Raji (cell line): ENCODE data around the gene MINPP1.

ENCODE experiments used
- POLR2A ChIP-seq: IDR thresholded peaks from 2 replicates; pipeline ENCODE4 v1.6.1; 2011; ENCODE audit warnings: low read depth, low read length, control low read depth; ENCODE audit not compliant: insufficient read depth

The MINPP1 gene, protein sequence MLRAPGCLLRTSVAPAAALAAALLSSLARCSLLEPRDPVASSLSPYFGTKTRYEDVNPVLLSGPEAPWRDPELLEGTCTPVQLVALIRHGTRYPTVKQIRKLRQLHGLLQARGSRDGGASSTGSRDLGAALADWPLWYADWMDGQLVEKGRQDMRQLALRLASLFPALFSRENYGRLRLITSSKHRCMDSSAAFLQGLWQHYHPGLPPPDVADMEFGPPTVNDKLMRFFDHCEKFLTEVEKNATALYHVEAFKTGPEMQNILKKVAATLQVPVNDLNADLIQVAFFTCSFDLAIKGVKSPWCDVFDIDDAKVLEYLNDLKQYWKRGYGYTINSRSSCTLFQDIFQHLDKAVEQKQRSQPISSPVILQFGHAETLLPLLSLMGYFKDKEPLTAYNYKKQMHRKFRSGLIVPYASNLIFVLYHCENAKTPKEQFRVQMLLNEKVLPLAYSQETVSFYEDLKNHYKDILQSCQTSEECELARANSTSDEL

DNA sequence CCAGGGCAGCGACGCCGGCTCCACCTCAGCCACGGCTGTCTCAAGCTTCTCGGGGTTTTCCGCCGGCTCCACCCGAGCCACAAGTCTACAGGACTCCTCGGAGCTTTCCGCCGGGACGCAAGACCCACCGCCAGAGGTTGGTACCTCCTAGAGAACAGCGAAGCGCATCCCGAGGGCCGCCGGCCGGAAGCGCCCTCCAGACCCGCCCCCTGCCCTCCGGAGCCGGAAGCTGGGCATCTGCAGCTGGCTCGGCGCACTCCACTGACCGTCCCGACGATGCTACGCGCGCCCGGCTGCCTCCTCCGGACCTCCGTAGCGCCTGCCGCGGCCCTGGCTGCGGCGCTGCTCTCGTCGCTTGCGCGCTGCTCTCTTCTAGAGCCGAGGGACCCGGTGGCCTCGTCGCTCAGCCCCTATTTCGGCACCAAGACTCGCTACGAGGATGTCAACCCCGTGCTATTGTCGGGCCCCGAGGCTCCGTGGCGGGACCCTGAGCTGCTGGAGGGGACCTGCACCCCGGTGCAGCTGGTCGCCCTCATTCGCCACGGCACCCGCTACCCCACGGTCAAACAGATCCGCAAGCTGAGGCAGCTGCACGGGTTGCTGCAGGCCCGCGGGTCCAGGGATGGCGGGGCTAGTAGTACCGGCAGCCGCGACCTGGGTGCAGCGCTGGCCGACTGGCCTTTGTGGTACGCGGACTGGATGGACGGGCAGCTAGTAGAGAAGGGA, at the start of gene MINPP1:
TSS of gene MINPP1 (plus strand) at position 254 of the 726 bp plus-strand sequence. CDS start at position 277, 23 bp downstream.
- peak; percentile 67 for TF ChIP-seq POLR2A

DNA sequence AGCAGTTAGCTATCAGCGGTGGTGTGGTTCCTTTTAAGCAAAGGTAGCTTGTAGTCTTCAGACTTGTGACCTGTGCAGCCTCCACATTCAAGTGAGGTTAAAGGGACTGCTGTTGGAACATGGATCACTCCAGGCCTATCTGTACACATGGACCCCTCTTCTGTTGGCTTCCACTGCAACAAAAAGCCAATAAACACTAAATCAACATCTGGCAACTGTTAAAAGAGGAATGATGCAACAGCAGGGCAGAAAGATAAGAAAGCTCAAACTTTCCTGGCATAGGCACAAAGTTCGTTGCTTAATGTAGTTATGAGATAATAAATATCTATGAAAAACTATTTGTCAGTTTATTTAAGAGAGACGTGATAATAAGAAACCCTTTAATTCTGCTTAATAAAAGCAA, 4.0 kb upstream of the MINPP1 start:
- no peak for TF ChIP-seq POLR2A

DNA sequence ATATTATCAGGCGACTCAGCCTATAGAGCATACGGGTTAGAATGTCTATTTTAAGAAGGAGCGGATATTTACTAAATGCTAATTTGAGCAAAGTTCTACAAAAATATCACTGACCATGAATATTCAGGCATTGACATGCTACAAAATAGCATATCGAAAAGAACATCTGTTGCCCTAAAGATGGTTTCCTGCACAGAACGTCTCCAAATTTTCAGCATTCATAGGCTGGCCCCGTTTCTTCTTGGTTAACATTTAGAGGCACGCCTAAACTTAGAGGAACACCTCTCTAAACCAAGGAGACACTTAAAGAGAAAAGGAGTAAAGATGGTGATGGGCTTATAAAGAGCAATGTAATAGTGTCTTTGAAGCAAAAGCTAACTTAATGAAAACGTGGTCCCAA, 1.3 kb upstream of the MINPP1 start:
- TF ChIP-seq POLR2A, result no peak

DNA sequence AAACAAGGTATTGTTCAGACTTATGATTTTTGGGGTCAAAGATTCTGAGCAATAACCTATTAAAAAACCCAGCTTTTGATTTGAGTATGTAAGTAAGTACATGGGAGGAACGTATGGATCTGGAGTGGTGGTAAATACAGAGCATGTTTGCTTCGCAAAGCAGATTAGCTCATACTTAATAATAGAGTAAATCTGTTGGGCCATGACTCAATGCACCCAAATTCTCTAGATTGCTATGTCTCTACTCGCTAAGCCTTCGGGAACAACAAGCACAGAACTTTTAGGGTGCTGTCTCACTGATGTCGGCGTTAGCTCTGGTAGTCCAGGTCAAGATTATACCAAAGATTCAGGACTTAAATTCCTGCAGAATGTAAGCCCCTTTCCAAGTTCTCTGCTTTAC, 807 bp upstream of the MINPP1 start:
- TF ChIP-seq POLR2A, result no peak

DNA sequence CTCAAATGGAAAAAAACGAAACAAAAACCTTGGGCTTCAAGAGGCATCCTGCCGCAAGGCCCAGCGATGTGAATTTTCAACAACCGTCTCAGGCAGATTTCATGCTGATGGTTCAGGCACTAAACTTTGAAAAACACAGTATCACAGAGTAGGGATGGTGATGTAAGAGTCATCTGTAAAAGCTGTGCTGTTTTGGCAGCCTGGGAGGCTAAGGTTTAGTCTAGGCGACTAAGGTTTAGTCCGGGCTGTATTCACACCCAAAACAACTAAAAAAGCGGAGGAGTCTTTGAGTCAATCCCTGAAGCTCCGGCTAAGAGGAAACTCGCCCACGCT, 420 bp upstream of the MINPP1 start:
- no peak for TF ChIP-seq POLR2A

DNA sequence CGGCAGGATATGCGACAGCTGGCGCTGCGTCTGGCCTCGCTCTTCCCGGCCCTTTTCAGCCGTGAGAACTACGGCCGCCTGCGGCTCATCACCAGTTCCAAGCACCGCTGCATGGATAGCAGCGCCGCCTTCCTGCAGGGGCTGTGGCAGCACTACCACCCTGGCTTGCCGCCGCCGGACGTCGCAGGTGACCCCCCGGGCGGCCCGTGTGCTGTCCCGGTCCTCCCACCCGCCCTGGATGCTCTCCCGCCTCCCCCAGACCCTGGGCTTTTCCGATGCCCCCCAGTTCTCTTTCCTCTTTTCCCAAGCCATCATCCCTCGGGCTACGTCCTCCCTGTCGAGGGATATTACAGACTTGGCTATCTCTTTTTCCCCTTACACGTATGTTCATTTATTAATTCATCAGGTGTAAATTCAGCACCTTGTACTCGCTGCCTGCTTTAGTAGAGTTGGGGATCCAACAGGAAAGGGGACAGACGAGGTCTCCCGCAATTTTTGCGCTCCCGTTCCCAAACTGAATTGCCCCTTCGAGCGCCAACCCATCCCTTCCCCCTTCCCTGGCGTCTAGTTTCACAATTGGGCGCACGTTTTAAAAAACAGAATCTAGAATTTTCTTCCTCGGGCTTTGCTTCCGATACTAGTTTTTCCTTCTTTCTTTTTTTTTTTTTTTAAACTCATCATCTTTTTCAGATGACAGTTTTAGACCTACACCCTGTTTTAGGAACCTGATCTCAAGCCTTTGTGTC, 846 bp downstream of the MINPP1 start:
- no peak for TF ChIP-seq POLR2A

DNA sequence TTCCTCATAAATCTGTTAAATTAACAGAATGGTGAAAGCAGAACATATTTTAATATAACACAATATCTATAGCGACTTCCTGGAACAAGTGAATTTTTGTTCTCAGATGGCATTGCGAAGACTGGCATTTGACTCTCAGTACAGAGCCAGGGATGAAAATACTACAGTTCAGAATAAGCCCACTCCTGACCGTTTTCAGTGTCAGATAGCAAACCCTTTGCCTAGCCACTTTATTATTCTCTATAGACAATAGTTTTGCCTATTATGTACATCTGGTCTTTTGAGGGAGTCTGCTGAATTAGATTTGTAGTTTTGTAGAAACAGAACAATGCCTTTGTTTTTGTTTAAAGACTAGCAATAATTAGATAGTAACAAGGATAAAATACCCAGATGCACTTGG, 2.3 kb downstream of the MINPP1 start:
- TF ChIP-seq POLR2A, result no peak

DNA sequence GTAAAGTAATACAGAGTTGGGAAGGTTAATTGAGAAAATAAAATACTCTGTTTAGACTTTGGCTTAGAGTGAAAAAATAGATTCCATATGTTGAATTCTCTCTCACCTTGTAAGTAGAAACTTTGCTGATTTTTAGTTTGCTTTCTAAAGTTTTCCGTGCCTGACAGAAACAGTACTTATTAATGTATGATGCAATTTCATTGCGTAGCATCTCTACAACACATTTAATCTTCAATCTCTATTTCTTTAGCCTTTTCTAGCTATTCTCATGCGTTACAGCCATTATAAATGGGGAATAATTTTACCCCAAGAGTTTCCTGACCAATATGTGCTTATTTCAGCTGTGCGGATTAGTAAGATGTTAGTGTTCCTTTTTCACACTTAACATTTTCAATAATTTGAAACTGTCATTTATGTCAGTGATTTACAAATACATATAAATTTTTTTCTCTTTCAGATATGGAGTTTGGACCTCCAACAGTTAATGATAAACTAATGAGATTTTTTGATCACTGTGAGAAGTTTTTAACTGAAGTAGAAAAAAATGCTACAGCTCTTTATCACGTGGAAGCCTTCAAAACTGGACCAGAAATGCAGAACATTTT, 3.3 kb downstream of the MINPP1 start:
- no peak for TF ChIP-seq POLR2A

DNA sequence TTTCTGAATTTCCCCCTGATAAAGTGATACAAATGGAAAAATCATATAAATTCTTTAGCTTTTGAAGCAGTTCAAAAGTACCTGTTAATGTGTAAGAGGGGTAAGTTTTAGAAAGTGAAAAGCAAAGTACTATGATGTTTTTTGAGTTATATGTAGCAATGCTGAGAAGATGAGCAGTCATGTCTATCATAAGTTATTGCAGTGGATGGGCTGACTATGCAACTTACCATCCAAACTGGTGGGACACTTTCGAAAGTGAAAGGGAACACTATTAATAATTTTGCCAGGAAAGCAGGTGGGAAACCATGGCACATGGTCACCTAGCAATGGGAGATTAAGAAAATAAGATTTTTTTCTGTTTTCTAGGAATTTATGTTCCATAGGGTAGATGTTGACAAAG, 4.1 kb downstream of the MINPP1 start:
- no peak for TF ChIP-seq POLR2A

DNA sequence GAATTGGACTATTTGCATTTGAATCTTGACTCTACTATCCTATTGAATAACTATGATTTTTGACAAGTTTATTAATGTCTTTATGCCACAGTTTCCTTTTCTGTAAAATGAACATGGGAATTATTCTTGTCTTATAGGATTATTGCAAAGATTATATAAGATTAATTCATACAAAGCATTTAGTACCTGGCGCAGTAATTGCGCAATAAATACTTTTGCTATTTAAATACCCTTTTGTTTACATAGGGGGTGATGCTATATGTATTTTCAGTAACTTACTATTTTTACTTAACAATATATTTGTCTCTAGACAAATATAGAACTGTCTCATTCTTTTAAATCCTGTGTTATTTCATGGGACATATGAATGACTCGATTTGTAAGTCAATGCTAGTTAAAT, 5.3 kb downstream of the MINPP1 start:
- no peak for TF ChIP-seq POLR2A

DNA sequence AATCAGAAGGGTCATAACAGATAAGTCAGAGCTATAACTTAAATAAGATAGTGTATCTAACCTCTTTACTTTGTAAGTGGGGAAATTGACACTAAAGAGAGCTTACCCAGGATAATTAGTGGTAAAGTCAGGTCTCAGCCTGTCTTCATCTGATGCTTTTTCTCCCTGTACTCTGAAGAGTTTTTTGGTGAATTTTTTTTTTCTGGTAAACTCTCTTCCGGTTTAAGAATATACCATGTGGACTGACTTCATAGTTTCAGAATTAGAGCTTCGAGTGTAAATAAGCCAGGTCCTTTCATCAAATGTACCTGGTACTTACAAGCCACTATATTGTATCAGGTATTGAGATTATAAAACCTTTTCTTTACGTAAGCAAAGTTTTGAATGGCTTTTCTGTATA, 6.8 kb downstream of the MINPP1 start:
- TF ChIP-seq POLR2A, result no peak

DNA sequence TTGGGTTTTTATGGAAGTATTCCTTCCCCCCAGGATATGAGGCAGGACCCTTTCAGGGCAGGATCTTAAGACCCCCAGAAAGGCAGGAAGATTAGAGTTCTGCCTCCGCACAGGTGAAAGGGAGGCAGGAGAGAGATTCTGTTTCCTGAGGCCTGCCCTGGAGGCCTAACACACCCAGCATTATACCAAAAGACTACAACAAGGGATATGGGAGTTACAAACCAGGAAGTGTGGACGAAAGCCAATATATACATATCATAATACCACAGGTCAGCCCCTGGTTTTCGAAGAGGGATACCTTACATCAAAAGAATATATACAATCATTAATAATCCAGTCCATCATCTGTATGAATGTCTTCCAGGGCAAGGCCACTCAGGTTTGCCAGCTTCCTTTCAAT, 14.2 kb downstream of the MINPP1 start:
- TF ChIP-seq POLR2A, result no peak

DNA sequence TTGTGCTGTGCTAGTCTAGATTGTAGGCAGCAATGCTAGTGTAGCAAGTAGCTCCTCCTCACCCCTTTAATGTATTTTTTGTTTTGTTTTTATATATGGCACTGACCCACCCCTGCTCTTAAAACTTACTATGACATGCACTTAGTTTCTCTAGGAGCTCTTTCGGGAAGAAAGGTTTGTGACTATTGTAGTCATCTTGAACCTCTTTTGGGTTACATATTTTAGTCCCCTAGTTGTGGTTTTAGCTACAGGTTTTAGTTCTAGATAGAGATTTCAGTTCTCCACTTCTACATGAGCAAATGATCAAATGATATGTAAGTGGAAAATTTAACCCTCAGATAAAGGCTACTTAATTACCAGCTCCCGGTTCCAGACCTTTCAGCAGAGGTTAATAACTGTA, 14.9 kb downstream of the MINPP1 start:
- no peak for TF ChIP-seq POLR2A

DNA sequence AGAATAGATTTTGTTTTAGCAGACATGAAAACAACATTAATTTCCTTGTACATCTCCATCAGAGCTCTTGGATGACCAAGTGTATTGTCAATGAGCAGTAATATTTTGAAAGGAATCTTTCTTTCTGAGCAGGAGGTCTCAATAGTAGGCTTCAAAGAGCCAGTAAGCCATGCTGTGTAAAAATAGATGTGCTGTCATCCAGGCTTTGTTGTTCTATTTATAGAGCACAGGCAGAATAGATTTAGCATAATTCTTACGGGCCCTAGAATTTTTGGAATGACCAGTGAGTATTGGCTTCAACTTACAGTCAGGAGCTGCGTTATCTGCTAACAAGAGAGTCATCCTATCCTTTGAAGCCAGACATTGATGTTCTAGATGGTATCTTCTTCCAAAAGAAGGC, 19.0 kb downstream of the MINPP1 start:
- no peak for TF ChIP-seq POLR2A

DNA sequence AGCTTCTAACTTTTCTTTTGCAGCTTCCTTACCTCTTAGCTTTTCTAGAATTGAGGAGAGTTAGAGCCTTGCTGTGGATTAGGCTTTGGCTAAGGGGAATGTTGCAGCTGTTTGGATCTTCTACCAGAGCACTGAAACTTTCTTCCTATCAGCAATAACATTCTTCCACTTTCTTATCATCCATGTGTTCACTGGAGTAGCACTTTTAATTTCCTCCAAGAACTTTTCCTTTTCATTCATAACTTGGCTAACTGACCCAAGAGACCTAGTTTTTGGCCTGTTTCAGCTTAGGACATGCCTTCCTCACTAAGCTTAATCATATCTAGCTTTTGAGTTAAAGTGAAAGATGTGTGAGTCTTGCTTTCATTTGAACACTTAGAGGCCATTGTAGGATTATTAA, 19.6 kb downstream of the MINPP1 start:
- no peak for TF ChIP-seq POLR2A
